CD4-positive, alpha-beta T cell treated with Interleukin-15 for 1 hour (primary cell): Measurements from ENCODE around the gene TAS2R3.

Experiments used
- DNase-seq: peaks from one replicate; pipeline ENCODE4 v3.0.0-alpha.2; 2020

TAS2R3 gene

GRCh38 chr7:141788296-141788695 is 24.4 kb downstream of the TAS2R3 start:
- no peak for DNase-seq

- no peak for DNase-seq
Observed at GRCh38 chr7:141789917-141790316, 26.0 kb downstream of the TAS2R3 start, which contains the start of gene TAS2R5. TAS2R5 (plus strand) TSS chr7:141790217; CDS start chr7:141790362, 145 bp downstream.

GRCh38 chr7:141792526-141792925 is 28.6 kb downstream of the TAS2R3 start:
- no peak for DNase-seq
